Measurements from ENCODE around the gene ERBB3.

DNA sequence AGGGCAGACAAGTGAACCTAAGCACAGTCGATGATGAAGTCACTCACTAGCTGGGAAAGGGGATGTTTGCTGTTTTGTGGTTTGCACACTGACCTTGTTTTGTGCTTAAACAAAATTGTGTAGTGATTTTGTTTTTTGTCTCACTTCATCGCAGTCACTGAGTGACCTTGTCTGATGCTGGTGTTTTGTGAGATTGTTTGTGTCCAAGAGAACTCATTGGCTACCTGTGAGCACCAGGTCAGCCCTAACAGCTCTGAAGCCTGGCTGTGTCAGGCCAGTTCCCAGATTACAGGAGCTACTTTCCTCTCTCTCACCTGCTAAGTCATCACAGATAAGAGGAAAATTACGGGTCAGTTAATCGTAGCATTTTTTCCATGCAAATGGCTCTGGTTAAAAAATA is 44.2 kb downstream of the ERBB3 start:
- TF ChIP-seq POLR2AphosphoS5 (IDR thresholded peaks at IDR 0.05) (no peak), POLR2A (IDR thresholded peaks at IDR 0.05) (no peak)
- TF ChIP-seq, protein P1, sequence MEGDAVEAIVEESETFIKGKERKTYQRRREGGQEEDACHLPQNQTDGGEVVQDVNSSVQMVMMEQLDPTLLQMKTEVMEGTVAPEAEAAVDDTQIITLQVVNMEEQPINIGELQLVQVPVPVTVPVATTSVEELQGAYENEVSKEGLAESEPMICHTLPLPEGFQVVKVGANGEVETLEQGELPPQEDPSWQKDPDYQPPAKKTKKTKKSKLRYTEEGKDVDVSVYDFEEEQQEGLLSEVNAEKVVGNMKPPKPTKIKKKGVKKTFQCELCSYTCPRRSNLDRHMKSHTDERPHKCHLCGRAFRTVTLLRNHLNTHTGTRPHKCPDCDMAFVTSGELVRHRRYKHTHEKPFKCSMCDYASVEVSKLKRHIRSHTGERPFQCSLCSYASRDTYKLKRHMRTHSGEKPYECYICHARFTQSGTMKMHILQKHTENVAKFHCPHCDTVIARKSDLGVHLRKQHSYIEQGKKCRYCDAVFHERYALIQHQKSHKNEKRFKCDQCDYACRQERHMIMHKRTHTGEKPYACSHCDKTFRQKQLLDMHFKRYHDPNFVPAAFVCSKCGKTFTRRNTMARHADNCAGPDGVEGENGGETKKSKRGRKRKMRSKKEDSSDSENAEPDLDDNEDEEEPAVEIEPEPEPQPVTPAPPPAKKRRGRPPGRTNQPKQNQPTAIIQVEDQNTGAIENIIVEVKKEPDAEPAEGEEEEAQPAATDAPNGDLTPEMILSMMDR (IDR thresholded peaks at IDR 0.05): no peak
